A549 (cell line): ENCODE results near the gene PM20D1. TPM values are rescaled to one million over a fixed set of nuclear protein-coding genes. Genes with fewer than 3 reads are reported as not detected.

Source experiments
- ATAC-seq, 2 experiments: fragments of 200-7000 bp in 1 of 2; fragments of >200 bp in 1 of 2; cut with Nextera tagmentation in 1 of 2; cut with Tn5 transposase in 1 of 2; 3 replicates each; pipeline versions ENCODE4 v1.8.0 to v1.9.1; 2018 to 2020; ENCODE audit warnings: mild to moderate bottlenecking in 1 of 2, moderate library complexity in 1 of 2
- CTCF ChIA-PET: fragments of 300-600 bp; sonication (Branson Sonifier 250); formaldehyde crosslinking; extraction: SDS; loops from one replicate; lab custom pipeline; 2021; ENCODE audit warnings: antibody characterized with exemption, inconsistent platforms; lab: Yijun Ruan, JAX
- POLR2A ChIA-PET: fragments of 350-600 bp; formaldehyde crosslinking; extraction: SDS; loops from one replicate; lab custom pipeline; 2021; ENCODE audit warnings: antibody characterized with exemption, inconsistent platforms; lab: Yijun Ruan, JAX
- DNase-seq, 2 experiments: peaks; one replicate each; pipeline versions ENCODE4 v3.0.0 to v3.0.0-alpha.2; 2011 to 2016; ENCODE audit warnings: low read depth in 1 of 2, low spot score in 1 of 2
- FAIRE-seq: peaks from 2 replicates; lab custom pipeline; 2011; peaks lifted over from hg19 to GRCh38; lab: Jason Lieb, UNC
- H3K27ac ChIP-seq, 2 experiments: fragments of >200 bp; sonication (Bioruptor Twin); formaldehyde crosslinking; 3 replicates each; pipeline ENCODE4 v1.5.1; 2016 to 2017
- H3K4me1 ChIP-seq: fragments of >200 bp; sonication (Bioruptor Twin); formaldehyde crosslinking; 3 replicates; pipeline ENCODE4 v1.6.1; 2016
- H3K4me2 ChIP-seq: fragments of >200 bp; sonication (Bioruptor Twin); formaldehyde crosslinking; 3 replicates; pipeline ENCODE4 v1.6.1; 2016
- H3K4me3 ChIP-seq: fragments of >200 bp; sonication (Bioruptor Twin); formaldehyde crosslinking; 3 replicates; pipeline ENCODE4 v1.5.1; 2016
- H3K9me3 ChIP-seq: fragments of >200 bp; sonication (Bioruptor Twin); formaldehyde crosslinking; 3 replicates; pipeline ENCODE4 v1.6.1; 2016
- BHLHE40 ChIP-seq: IDR thresholded peaks from 2 replicates; pipeline ENCODE4 v1.6.1; 2012; ENCODE audit warnings: low read depth, low read length, inconsistent platforms
- CHD2 ChIP-seq: fragments of 150-350 bp; IDR thresholded peaks from 2 replicates; pipeline ENCODE4 v1.6.1; 2014; ENCODE audit warnings: low read length; ENCODE audit not compliant: partially characterized antibody
- CHD4 ChIP-seq: fragments of 200-600 bp; sonication (generic); IDR thresholded peaks from 2 replicates; pipeline ENCODE4 v1.6.1; 2016; ENCODE audit warnings: antibody characterized with exemption, mild to moderate bottlenecking, borderline replicate concordance
- ELK1 ChIP-seq: fragments of 150-350 bp; IDR thresholded peaks from 2 replicates; pipeline ENCODE4 v1.6.1; 2014; ENCODE audit warnings: low read depth, mild to moderate bottlenecking, low read length
- FOSB ChIP-seq: fragments of 250-450 bp; sonication (Bioruptor Pico); IDR thresholded peaks from 2 replicates; pipeline ENCODE4 v1.5.0; 2020; ENCODE audit warnings: mild to moderate bottlenecking, moderate library complexity
- HOXB13 ChIP-seq: fragments of 250-450 bp; sonication (Bioruptor Pico); IDR thresholded peaks from 2 replicates; pipeline ENCODE4 v1.5.0; 2020; ENCODE audit warnings: low read depth, mild to moderate bottlenecking, moderate library complexity
- HOXB5 ChIP-seq: fragments of 250-450 bp; sonication (Bioruptor Pico); IDR thresholded peaks from 2 replicates; pipeline ENCODE4 v1.5.0; 2020; ENCODE audit warnings: mild to moderate bottlenecking, moderate library complexity
- KDM1A ChIP-seq: fragments of 200-600 bp; sonication (generic); IDR thresholded peaks from 2 replicates; pipeline ENCODE4 v1.6.1; 2016; ENCODE audit warnings: low read depth, mild to moderate bottlenecking
- RARB ChIP-seq: fragments of 250-450 bp; sonication (Bioruptor Pico); IDR thresholded peaks from 2 replicates; pipeline ENCODE4 v1.8.0; 2021; ENCODE audit warnings: mild to moderate bottlenecking, moderate library complexity
- REST ChIP-seq: fragments of 200-600 bp; sonication (generic); IDR thresholded peaks from 2 replicates; pipeline ENCODE4 v1.6.1; 2016; ENCODE audit warnings: antibody characterized with exemption, mild to moderate bottlenecking, moderate library complexity
- TP53 ChIP-seq: fragments of 250-450 bp; sonication (Bioruptor Pico); IDR thresholded peaks from 2 replicates; pipeline ENCODE4 v1.5.0; 2021; ENCODE audit warnings: mild to moderate bottlenecking, moderate library complexity
- USF2 ChIP-seq: fragments of 450-650 bp; IDR thresholded peaks from 2 replicates; pipeline ENCODE4 v1.6.1; 2014; ENCODE audit warnings: antibody characterized with exemption
- WGBS: methylation state at CpG from one replicate; pipeline ENCODE4 v1.1.6; 2017; ENCODE audit errors: missing lambda C conversion rate; 5-methylcytosine and 5-hydroxymethylcytosine counted together
- polyA plus RNA-seq, 4 experiments: library from polyadenylated mRNA; depleted of rRNA in 3 of 4; stranded (reverse); fragments of >200 nt; fragmentation: RNase III in 1 of 4; extraction: RNeasy Plus Mini Kit Qiagen cat#74134 plus additional on column Dnase treatment in 1 of 4; gene quantifications; 2 replicates in 3 of 4; 3 replicates in 1 of 4; pipeline ENCODE4 v1.2.3, GENCODE V29; 2011 to 2017

Gene PM20D1
- polyA plus RNA-seq, 2 of the 4 experiments (the other 2 are of a cell fraction), result not detected

GRCh38 chr1:205852969-205853368 lies 3.0 kb upstream of the PM20D1 start:
- TF ChIP-seq BHLHE40 (no peak), HOXB5 (CRISPR knock-in tag) (no peak), USF2 (no peak), ELK1 (no peak)
- no peak overlapping the region for H3K27ac ChIP-seq
- POLR2A ChIA-PET, result no interaction called here
- no peak for DNase-seq
- CTCF ChIA-PET, result interaction anchor here (1.0 to 1.2 kb wide), 3 partner anchors 9 to 194 kb away, joined by 3 to 4 read pairs (median 3); no protein-coding TSS in a partner anchor
- H3K4me3 ChIP-seq, result no peak overlapping the region
- no peaks in the 10 kb centered on the region for H3K4me1 ChIP-seq
- no peak overlapping the region for H3K4me2 ChIP-seq
- FAIRE-seq, result no peak
- peaks cover 23% of the 10 kb centered on the region; the same call in 2 of the 3 replicates for H3K9me3 ChIP-seq
- no peak for ATAC-seq

- FAIRE-seq (no peak), DNase-seq (no peak), ATAC-seq (no peak)
- Histone ChIP-seq H3K4me1 (no peaks in the 10 kb centered on the region), H3K4me3 (no peak overlapping the region), H3K4me2 (no peak overlapping the region), H3K27ac (no peak overlapping the region), H3K9me3 (peaks cover 23% of the 10 kb centered on the region; the same call in 2 of the 3 replicates)
- no peak for TF ChIP-seq CHD4
- no peak for TF ChIP-seq TP53 (CRISPR knock-in tag)
- 36% methylated on average over 4 of the region's 4 CpGs for WGBS
- CTCF ChIA-PET, result interaction anchor here (1.0 kb wide), 1 partner anchor 8 kb away, joined by 3 read pairs; no protein-coding TSS in a partner anchor
- POLR2A ChIA-PET, result no interaction called here
Observed at GRCh38 chr1:205851993-205852392, 2.1 kb upstream of the PM20D1 start.

- Histone ChIP-seq H3K4me3 (no peak overlapping the region), H3K4me2 (no peak overlapping the region), H3K9me3 (no peaks in the 10 kb centered on the region), H3K4me1 (peaks cover 3% of the 10 kb centered on the region; the same call in 1 of the 3 replicates), H3K27ac (no peak overlapping the region)
- TF ChIP-seq HOXB13 (CRISPR knock-in tag), result no peak
- no peak for TF ChIP-seq RARB (CRISPR knock-in tag)
- TF ChIP-seq KDM1A, result no peak
- no peak for TF ChIP-seq FOSB (CRISPR knock-in tag)
- no peak for TF ChIP-seq REST
- TF ChIP-seq TP53 (CRISPR knock-in tag), result no peak
- TF ChIP-seq CHD2, result no peak
- POLR2A ChIA-PET, result no interaction called here
- CTCF ChIA-PET, result interaction anchor here (0.7 to 3.7 kb wide), 8 partner anchors 9 to 141 kb away, joined by 3 to 16 read pairs (median 4); no protein-coding TSS in a partner anchor
- no peak for ATAC-seq
- DNase-seq, result no peak
- no peak for FAIRE-seq
- WGBS, result 62% methylated on average over 3 of the region's 3 CpGs
Observed at GRCh38 chr1:205843036-205843859, 6.7 kb downstream of the PM20D1 start.
